OCI-LY7 (cell line): ENCODE data around the gene TRAF3IP1. TPM values are rescaled to one million over a fixed set of nuclear protein-coding genes. Genes with fewer than 3 reads are reported as not detected.

Source experiments
- BruUV-seq: library from RNA; stranded (reverse); fragments of 400-500 nt; replicated peaks from 2 replicates; lab custom pipeline; 2021; lab: Mats Ljungman, UMichigan
- CTCF ChIA-PET: fragments of 300-600 bp; sonication (Branson Sonifier 250); formaldehyde crosslinking; loops from one replicate; lab custom pipeline; 2022; ENCODE audit warnings: antibody characterized with exemption; ENCODE audit not compliant: unreplicated experiment; lab: Charles Lee
- POLR2A ChIA-PET: fragments of 300-600 bp; sonication (Branson Sonifier 250); formaldehyde crosslinking; loops from one replicate; lab custom pipeline; 2022; ENCODE audit warnings: antibody characterized with exemption; lab: Charles Lee
- DNase-seq: peaks from one replicate; pipeline ENCODE4 v3.0.0-alpha.2; 2015; ENCODE audit warnings: low spot score
- H2AFZ ChIP-seq: fragments of 200-600 bp; sonication (generic), shearing (Covaris generic); 2 replicates; pipeline ENCODE4 v1.6.1; 2014; ENCODE audit warnings: mild to moderate bottlenecking, antibody characterized with exemption, low read length, moderate library complexity
- H3K27ac ChIP-seq: fragments of 200-600 bp; sonication (generic); 2 replicates; pipeline ENCODE4 v1.5.1; 2014; ENCODE audit warnings: mixed run types, low read depth, mild to moderate bottlenecking, moderate library complexity, low read length, inconsistent platforms; ENCODE audit not compliant: poor library complexity, severe bottlenecking
- H3K36me3 ChIP-seq: fragments of 200-600 bp; sonication (generic); 2 replicates; pipeline ENCODE4 v1.6.1; 2014; ENCODE audit warnings: mild to moderate bottlenecking, antibody characterized with exemption, low read length, moderate library complexity, mixed read lengths; ENCODE audit not compliant: insufficient read depth
- H3K4me1 ChIP-seq: fragments of 200-600 bp; sonication (generic); 2 replicates; pipeline ENCODE4 v1.5.1; 2014; ENCODE audit warnings: mild to moderate bottlenecking, low read length; ENCODE audit not compliant: insufficient read depth, poor library complexity, severe bottlenecking
- H3K4me2 ChIP-seq: fragments of 200-600 bp; sonication (generic); 2 replicates; pipeline ENCODE4 v1.6.1; 2014; ENCODE audit warnings: mild to moderate bottlenecking, low read length
- H3K4me3 ChIP-seq: fragments of 200-600 bp; sonication (generic); 2 replicates; pipeline ENCODE4 v1.5.1; 2014; ENCODE audit warnings: mild to moderate bottlenecking, low read depth, low read length; ENCODE audit not compliant: poor library complexity, severe bottlenecking
- H3K79me2 ChIP-seq: fragments of 200-600 bp; sonication (generic); 2 replicates; pipeline ENCODE4 v1.6.1; 2016; ENCODE audit warnings: low read depth, mild to moderate bottlenecking, low read length, moderate library complexity, mixed read lengths; ENCODE audit not compliant: insufficient read depth
- H3K9me2 ChIP-seq: fragments of 200-600 bp; sonication (generic); 2 replicates; pipeline ENCODE4 v1.6.1; 2016; ENCODE audit warnings: mild to moderate bottlenecking, low read length, mixed read lengths; ENCODE audit not compliant: insufficient read depth
- H3K9me3 ChIP-seq: fragments of 200-600 bp; sonication (generic); 2 replicates; pipeline ENCODE4 v1.6.1; 2014; ENCODE audit warnings: mild to moderate bottlenecking, mixed run types, low read length, mixed read lengths
- H4K20me1 ChIP-seq: fragments of 200-600 bp; sonication (generic); 2 replicates; pipeline ENCODE4 v1.6.1; 2014; ENCODE audit warnings: mild to moderate bottlenecking, antibody characterized with exemption, low read length, moderate library complexity, mixed read lengths; ENCODE audit not compliant: insufficient read depth
- EZH2phosphoT487 ChIP-seq: fragments of 200-600 bp; sonication (generic); IDR thresholded peaks from 2 replicates; pipeline ENCODE4 v1.6.1; 2018; ENCODE audit warnings: low read depth, borderline replicate concordance, mild to moderate bottlenecking, mixed run types, antibody characterized with exemption, low read length, moderate library complexity, mixed read lengths
- intact Hi-C: fragments of 100-400 bp; cut with micrococcal nuclease; formaldehyde crosslinking; loops from one replicate; pipeline ENCODE4 v1.10.0; 2022; ENCODE audit not compliant: unreplicated experiment
- total RNA-seq, 2 experiments: library from RNA; depleted of rRNA in 1 of 2; stranded (reverse); fragments of >200 nt in 1 of 2; shearing (Covaris generic) in 1 of 2; gene quantifications; 2 replicates each; pipeline ENCODE4 v1.2.3, GENCODE V29; 2014 to 2022
- TF ChIP-seq, protein P1 (sequence below): fragments of 200-600 bp; sonication (generic); conservative IDR thresholded peaks from 2 replicates; pipeline ENCODE4 v1.5.1; 2014; ENCODE audit warnings: mild to moderate bottlenecking, antibody characterized with exemption, low read length, moderate library complexity, mixed read lengths

Gene TRAF3IP1
- total RNA-seq, 2 experiments from 2014 or later: 8.2 to 13.8 TPM

DNA sequence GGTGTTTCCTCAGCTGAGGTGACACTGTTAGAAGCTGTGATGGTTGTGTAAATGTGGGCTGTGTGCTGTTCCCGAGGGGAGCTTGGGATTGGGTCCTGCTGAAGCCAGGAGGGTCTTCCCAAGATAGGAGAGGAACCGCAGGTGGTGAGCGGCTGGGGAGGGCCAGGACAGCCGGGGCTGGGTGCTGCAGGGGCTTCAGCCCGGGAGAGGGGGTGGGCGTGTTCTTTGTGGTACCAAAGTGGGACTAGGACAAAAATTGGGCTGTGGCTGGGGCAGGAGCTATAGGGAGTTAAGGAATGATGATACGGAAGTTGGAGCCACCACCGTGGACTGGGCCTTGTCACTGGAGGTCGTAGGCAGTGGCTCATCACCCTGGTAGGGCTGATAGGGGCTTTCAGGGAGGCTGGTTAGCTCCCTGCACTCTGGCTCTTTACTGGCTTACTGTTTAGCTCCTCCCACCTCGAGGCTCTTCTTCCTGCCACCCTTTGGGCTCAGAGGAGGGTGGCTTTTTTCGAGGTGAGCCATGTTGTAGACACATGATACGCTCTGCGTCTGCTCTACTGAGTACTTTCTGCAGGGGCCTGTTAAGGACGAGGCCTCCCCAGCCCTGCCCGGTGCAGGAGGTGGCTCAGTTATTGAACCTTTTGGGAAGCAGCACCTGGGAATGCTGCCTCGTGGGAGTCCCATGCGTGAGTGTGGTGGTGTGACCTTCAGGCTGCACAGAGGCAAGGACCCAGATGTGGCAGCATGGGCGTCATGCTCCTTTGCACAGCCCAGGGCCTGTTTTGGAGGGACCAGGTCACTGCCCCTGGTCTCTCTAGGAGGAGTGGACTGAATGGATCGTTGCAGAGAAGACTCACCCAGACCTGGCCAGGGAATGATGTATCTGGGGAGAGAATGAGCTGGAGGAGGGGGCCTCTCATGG lies 128.0 kb downstream of the TRAF3IP1 start:
- Histone ChIP-seq H3K79me2 (peaks cover 3% of the 10 kb centered on the region; the same call in 1 of the 2 replicates), H3K4me3 (no peak overlapping the region), H2AFZ (no peak overlapping the region), H3K4me2 (no peak overlapping the region), H3K27ac (no peak overlapping the region), H3K4me1 (no peaks in the 10 kb centered on the region), H3K9me3 (no peaks in the 10 kb centered on the region), H3K9me2 (no peaks in the 10 kb centered on the region), H3K36me3 (peaks cover 99% of the 10 kb centered on the region), H4K20me1 (0 out of 2 replicates have a peak, but pooled peaks cover 4% of the 10 kb centered on the region)
- intact Hi-C loops: no loop called here
- CTCF ChIA-PET: interaction anchor here (0.6 kb wide), 1 partner anchor 54 kb away, joined by 3 read pairs; no protein-coding TSS in a partner anchor
- POLR2A ChIA-PET: no interaction called here
- no peak for DNase-seq
- BruUV-seq: no TSS peak
- TF ChIP-seq, protein P1, sequence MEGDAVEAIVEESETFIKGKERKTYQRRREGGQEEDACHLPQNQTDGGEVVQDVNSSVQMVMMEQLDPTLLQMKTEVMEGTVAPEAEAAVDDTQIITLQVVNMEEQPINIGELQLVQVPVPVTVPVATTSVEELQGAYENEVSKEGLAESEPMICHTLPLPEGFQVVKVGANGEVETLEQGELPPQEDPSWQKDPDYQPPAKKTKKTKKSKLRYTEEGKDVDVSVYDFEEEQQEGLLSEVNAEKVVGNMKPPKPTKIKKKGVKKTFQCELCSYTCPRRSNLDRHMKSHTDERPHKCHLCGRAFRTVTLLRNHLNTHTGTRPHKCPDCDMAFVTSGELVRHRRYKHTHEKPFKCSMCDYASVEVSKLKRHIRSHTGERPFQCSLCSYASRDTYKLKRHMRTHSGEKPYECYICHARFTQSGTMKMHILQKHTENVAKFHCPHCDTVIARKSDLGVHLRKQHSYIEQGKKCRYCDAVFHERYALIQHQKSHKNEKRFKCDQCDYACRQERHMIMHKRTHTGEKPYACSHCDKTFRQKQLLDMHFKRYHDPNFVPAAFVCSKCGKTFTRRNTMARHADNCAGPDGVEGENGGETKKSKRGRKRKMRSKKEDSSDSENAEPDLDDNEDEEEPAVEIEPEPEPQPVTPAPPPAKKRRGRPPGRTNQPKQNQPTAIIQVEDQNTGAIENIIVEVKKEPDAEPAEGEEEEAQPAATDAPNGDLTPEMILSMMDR: no peak
- TF ChIP-seq EZH2phosphoT487: no peak

DNA sequence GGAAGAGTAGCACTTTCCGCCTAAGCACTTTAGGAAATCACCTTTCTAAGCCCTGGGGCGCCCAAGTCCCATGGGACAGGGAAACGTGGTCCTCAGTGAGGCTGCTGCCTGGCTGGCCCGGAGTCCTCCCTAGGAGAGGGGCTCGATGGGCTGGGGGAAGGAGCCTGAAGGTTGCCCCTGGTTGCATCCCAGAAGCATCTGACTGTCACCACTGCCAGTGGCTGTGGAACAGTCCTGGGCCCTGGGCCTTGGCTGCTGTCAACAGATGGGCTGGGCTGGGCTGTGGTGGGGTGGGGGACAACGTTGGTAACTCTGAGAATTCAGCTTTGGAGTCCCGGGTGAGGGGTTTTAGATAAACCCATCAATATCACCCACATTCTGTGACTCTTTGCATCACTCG lies 128.9 kb downstream of the TRAF3IP1 start:
- Histone ChIP-seq H3K79me2 (no peaks in the 10 kb centered on the region), H4K20me1 (0 out of 2 replicates have a peak, but pooled peaks cover 4% of the 10 kb centered on the region)

More for the DNA sequence above, 128.9 kb downstream of the TRAF3IP1 start:
- Histone ChIP-seq H3K36me3 (peaks cover 90% of the 10 kb centered on the region), H3K4me1 (no peaks in the 10 kb centered on the region), H3K4me3 (no peak overlapping the region), H3K4me2 (no peak overlapping the region), H3K9me3 (no peaks in the 10 kb centered on the region), H3K27ac (no peak overlapping the region), H2AFZ (no peak overlapping the region), H3K9me2 (no peaks in the 10 kb centered on the region)
- POLR2A ChIA-PET: no interaction called here
- no TSS peak for BruUV-seq
- DNase-seq: no peak
- CTCF ChIA-PET: no interaction called here
- intact Hi-C loops: no loop called here
- TF ChIP-seq, protein P1: no peak
- no peak for TF ChIP-seq EZH2phosphoT487
